Tibial nerve (tissue), 4 donors: ENCODE measurements around the gene UNC93A. TPM values are rescaled to one million over a fixed set of nuclear protein-coding genes. Genes with fewer than 3 reads are reported as not detected.

Experiments used
- DNase-seq, 2 donors: peaks; one replicate each; pipeline ENCODE4 v3.0.0-alpha.2; 2019; ENCODE audit warnings: low spot score in 2 of 2
- H3K27ac ChIP-seq, 4 donors: fragments of 200-600 bp; sonication (generic) in 3 of 4; one replicate each; pipeline ENCODE4 v1.5.1; 2017 to 2019; ENCODE audit warnings: mild to moderate bottlenecking in 1 of 4
- H3K27me3 ChIP-seq, 2 donors: fragments of 200-600 bp; sonication (generic) in 1 of 2; one replicate each; pipeline versions ENCODE4 v1.5.1 to v1.6.0; 2017 to 2019
- H3K36me3 ChIP-seq, 3 donors: fragments of 200-600 bp; sonication (generic); one replicate each; pipeline ENCODE4 v1.5.1; 2018 to 2019
- H3K4me1 ChIP-seq, 4 donors: fragments of 200-600 bp; sonication (generic) in 3 of 4; one replicate each; pipeline ENCODE4 v1.5.1; 2017 to 2019
- H3K4me3 ChIP-seq, 4 donors: fragments of 200-600 bp; sonication (generic) in 3 of 4; one replicate each; pipeline ENCODE4 v1.5.1; 2017 to 2019; ENCODE audit warnings: mild to moderate bottlenecking in 1 of 4, moderate library complexity in 1 of 4
- H3K9me3 ChIP-seq, 4 donors: fragments of 200-600 bp; sonication (generic) in 3 of 4; one replicate each; pipeline ENCODE4 v1.5.1; 2017 to 2019
- EP300 ChIP-seq, 2 donors: sonication (generic); formaldehyde crosslinking; IDR thresholded peaks; one replicate each; pipeline ENCODE4 v1.6.1; 2017; ENCODE audit warnings: antibody characterized with exemption in 2 of 2, mild to moderate bottlenecking in 1 of 2
- POLR2A ChIP-seq, 2 donors: fragments of 450-650 bp; IDR thresholded peaks; one replicate each; pipeline ENCODE4 v1.6.1; 2017; ENCODE audit warnings: antibody characterized with exemption in 2 of 2, mild to moderate bottlenecking in 2 of 2, moderate library complexity in 2 of 2
- WGBS, 2 donors: methylation state at CpG; one replicate each; pipeline ENCODE4 v1.1.5; 2018; 5-methylcytosine and 5-hydroxymethylcytosine counted together
- total RNA-seq, 4 donors: library from RNA; depleted of rRNA; stranded (reverse); fragments of >200 nt; gene quantifications; one replicate each; pipeline ENCODE4 v1.1.0, GENCODE V29; 2016
- TF ChIP-seq, protein P1 (sequence below), 5 experiments: fragments of 200-600 bp in 3 of 5; fragments of 450-650 bp in 2 of 5; sonication (generic) in 3 of 5; IDR thresholded peaks; one replicate each; pipeline ENCODE4 v1.5.1; 2016 to 2019; ENCODE audit warnings: antibody characterized with exemption in 5 of 5, mild to moderate bottlenecking in 3 of 5, moderate library complexity in 2 of 5

The UNC93A gene
- total RNA-seq, 4 donors from 2014 or later: not detected

DNA sequence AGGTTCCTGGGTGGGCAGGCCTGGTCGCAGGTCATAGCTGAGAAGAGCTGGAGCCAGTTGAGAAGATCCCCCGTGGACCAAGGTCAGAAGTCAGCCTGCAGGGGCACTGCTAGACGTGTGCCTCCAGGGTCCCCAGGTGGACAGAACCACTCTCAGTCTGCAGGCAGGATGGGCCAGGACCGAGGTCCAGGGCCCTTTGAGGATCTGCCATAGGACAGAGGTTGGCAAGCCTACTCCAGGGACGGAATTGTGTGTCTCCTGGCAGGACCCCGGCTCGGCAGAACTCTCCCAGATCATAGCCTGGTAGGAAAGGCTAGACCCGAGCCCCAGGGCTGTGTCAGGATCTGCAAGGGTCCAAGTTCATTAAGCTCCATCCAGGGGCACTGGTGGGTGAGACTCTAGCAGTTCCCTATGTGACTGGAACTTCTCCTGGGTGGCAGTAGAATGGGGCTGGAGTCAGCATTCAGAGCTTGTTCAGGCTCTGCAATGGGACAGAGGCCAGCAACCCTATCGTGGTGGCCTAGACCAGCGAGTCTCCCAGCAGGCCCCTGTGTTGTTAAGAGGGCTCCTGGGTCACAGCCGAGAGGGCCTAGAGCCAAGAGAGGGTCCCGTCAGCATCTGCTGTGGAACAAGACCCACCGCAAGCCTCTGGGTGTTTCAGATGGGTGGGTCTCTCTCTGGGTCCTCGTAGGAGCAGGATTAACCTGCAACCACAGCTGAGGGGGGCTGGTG, 51.9 kb downstream of the UNC93A start:
- no peaks in the 10 kb centered on the region for H3K36me3 ChIP-seq
- H3K4me3 ChIP-seq: no peak overlapping the region
- H3K4me1 ChIP-seq: no peaks in the 10 kb centered on the region
- H3K27me3 ChIP-seq: no peaks in the 10 kb centered on the region
- TF ChIP-seq EP300 (IDR thresholded peaks at IDR 0.05) (no peak), POLR2A (IDR thresholded peaks at IDR 0.05) (no peak)
- TF ChIP-seq, protein P1, sequence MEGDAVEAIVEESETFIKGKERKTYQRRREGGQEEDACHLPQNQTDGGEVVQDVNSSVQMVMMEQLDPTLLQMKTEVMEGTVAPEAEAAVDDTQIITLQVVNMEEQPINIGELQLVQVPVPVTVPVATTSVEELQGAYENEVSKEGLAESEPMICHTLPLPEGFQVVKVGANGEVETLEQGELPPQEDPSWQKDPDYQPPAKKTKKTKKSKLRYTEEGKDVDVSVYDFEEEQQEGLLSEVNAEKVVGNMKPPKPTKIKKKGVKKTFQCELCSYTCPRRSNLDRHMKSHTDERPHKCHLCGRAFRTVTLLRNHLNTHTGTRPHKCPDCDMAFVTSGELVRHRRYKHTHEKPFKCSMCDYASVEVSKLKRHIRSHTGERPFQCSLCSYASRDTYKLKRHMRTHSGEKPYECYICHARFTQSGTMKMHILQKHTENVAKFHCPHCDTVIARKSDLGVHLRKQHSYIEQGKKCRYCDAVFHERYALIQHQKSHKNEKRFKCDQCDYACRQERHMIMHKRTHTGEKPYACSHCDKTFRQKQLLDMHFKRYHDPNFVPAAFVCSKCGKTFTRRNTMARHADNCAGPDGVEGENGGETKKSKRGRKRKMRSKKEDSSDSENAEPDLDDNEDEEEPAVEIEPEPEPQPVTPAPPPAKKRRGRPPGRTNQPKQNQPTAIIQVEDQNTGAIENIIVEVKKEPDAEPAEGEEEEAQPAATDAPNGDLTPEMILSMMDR (IDR thresholded peaks at IDR 0.05): no peak
- 88% methylated on average over 11 of the region's 14 CpGs for WGBS, 2 donors
- no peak for DNase-seq
- no peaks in the 10 kb centered on the region for H3K9me3 ChIP-seq
- no peak overlapping the region for H3K27ac ChIP-seq

DNA sequence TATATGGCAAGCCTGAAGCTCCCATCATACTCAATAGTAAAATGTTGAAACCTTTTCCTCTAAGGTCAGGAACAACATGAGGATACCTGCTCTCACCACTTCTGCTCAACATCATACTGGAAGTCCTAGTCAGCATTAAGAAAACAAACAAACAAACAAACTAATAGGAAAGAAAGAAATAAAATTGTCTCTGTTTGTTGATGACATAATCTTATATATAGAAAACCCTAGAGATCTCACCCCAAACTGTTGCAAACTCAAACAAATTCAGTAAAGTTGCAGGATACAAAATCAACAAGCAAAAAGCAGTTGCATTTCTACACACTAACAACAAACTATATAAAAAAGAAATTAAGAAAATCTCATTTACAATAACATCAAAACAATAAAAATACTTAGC, 54.2 kb downstream of the UNC93A start:
- no peaks in the 10 kb centered on the region for H3K36me3 ChIP-seq
- no peak overlapping the region for H3K4me3 ChIP-seq
- TF ChIP-seq POLR2A (IDR thresholded peaks at IDR 0.05): no peak
- no peak for TF ChIP-seq EP300 (IDR thresholded peaks at IDR 0.05)
- TF ChIP-seq, protein P1 (IDR thresholded peaks at IDR 0.05): no peak

DNA sequence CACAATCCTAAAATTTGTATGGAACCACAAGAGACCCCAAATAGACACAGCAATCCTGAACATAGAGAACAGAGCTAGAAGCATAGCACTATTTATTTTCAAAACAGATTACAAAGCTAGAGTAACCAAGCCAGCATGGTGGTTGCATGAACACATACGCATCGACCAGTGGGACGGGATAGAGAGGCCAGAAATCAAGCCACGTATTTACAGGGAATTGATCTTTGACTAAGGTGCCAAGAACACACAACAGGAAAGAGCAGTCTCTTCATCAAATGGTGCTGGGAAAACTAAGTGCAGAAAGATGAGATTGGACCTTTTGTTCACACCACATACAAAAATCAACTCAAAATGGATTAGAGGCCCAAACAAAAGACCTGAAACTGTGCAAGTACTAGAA, 54.8 kb downstream of the UNC93A start:
- no peak overlapping the region for H3K4me3 ChIP-seq
- no peaks in the 10 kb centered on the region for H3K36me3 ChIP-seq
- no peaks in the 10 kb centered on the region for H3K9me3 ChIP-seq
- TF ChIP-seq EP300 (IDR thresholded peaks at IDR 0.05) (no peak), POLR2A (IDR thresholded peaks at IDR 0.05) (no peak)
- TF ChIP-seq, protein P1 (IDR thresholded peaks at IDR 0.05): no peak
- DNase-seq: no peak
- peaks cover 0 to 15% (median 0%) of the 10 kb centered on the region in 4 donors for H3K4me1 ChIP-seq
- peaks cover 0 to 3% of the 10 kb centered on the region in 2 donors for H3K27me3 ChIP-seq
- no peak overlapping the region for H3K27ac ChIP-seq
- WGBS, 2 donors: 87 to 91% methylated on average over 4 of the region's 4 CpGs

More for the DNA sequence above, 54.2 kb downstream of the UNC93A start:
- Histone ChIP-seq H3K9me3 (no peaks in the 10 kb centered on the region), H3K4me1 (peaks cover 0 to 8% (median 0%) of the 10 kb centered on the region in 4 donors), H3K27me3 (peaks cover 0 to 3% of the 10 kb centered on the region in 2 donors), H3K27ac (no peak overlapping the region)
- DNase-seq: no peak

GRCh38 chr6:167347226-167347625, 56.1 kb downstream of the UNC93A start:
- Histone ChIP-seq H3K27me3 (peaks cover 0 to 10% of the 10 kb centered on the region in 2 donors), H3K4me3 (no peak overlapping the region), H3K27ac (no peak overlapping the region), H3K36me3 (no peaks in the 10 kb centered on the region), H3K9me3 (peaks cover 0 to 2% (median 0%) of the 10 kb centered on the region in 4 donors), H3K4me1 (peaks cover 0 to 23% (median 0%) of the 10 kb centered on the region in 4 donors)
- DNase-seq: no peak
- TF ChIP-seq POLR2A (IDR thresholded peaks at IDR 0.05) (no peak), EP300 (IDR thresholded peaks at IDR 0.05) (no peak)
- TF ChIP-seq, protein P1 (IDR thresholded peaks at IDR 0.05): no peak
- WGBS, 2 donors: 91 to 95% methylated on average over 8 of the region's 8 CpGs

DNA sequence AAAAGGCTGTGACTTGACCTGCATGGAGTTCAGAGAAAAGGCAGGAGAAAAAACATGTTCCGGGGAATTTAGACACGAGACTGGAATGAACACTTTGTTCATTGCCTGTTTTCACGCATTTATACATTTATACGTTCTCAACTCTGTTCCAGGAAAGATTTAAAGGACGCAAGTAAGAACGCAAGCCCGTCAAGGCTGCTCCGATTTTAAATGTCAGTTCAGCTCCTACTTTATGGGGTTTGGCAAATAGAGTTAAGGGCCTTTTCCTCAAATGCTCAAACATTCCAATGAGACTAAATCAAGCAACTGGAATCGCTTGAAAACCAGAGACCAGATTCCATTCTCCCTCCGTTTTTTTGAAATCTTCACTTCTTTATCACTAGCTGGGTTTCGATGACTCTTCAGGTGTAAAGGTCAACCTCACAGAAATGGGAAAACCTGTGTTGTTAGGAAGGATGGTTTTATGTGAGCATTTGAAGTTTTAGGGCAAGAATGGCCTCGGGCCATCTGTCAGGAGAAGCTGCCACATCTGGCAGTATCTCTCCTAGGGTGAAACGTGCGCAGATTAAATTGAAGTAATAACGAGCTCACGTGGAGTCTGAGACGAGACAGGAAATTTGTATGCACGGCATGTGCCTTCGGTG, 58.6 kb downstream of the UNC93A start:
- Histone ChIP-seq H3K27me3 (peaks cover 0 to 10% of the 10 kb centered on the region in 2 donors), H3K9me3 (peaks cover 0 to 13% (median 0%) of the 10 kb centered on the region in 4 donors), H3K4me1 (peaks cover 0 to 23% (median 0%) of the 10 kb centered on the region in 4 donors), H3K4me3 (peak overlapping the region in 1 of 4 donors; percentile 39), H3K36me3 (no peaks in the 10 kb centered on the region), H3K27ac (no peak overlapping the region)
- 29 to 48% methylated on average over 19 of the region's 19 CpGs for WGBS, 2 donors
- TF ChIP-seq EP300 (IDR thresholded peaks at IDR 0.05) (no peak), POLR2A (IDR thresholded peaks at IDR 0.05) (no peak)
- TF ChIP-seq, protein P1 (IDR thresholded peaks at IDR 0.05): no peak
- DNase-seq: no peak
